ENCODE results near the gene SND1.

Gene SND1

DNA sequence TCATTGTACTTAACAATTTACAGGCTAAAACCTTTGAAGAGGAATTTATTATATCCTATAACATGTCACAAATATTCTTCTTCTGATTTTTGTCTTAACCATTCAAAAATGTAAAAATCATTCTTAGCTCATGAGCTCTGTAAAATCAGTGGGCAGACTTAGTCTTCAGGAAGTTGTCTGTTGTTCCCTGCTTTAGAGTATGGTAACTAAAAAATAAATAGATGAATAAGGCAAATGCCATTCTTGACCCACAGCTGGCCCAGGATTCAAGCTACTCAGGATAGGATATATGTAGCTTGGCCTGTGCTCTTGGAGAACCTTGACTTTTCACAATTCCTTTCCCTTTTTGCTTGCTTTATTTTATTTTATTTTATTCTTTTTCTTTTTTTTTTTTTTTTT, 327.7 kb downstream of the SND1 start:
- no peak for DNase-seq

DNA sequence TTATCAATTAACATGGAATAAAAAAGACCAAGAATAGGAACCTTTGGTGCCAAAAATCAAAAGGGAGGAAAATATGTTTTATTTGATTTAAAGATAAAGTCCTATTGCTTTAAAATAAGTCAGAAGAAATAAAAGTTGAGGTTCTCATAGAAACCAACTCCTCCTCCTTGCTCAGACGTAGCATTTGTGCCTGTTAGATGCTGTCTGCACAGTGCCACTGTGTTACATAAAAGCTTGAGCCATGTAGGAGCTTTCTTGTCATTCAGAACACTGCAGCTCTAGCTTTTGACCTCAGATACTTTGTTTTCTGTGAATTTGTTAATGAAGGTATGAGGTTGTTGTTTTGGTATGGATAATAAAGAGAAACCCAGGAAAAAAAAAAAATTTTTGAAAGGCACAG, 328.9 kb downstream of the SND1 start:
- no peak for DNase-seq

DNA sequence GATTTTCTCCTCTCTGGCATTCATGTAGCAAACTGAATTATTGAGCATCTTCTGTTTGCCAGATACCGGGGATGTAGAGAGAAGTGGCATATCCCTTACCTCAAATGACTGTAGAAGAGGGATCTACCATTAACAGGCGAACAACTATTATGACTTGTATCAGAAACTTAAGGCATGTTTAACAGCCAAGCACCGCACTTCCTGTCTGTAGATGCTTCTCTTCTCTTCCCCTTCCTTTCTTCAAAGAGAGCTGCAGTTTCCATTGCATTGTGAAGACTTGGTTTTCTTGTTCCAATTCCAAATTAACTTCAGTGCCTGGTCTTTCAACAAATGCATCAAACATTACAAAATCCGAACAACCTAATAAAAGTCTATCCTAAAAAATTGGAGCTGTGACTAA, 330.0 kb downstream of the SND1 start:
- DNase-seq, result no peak

DNA sequence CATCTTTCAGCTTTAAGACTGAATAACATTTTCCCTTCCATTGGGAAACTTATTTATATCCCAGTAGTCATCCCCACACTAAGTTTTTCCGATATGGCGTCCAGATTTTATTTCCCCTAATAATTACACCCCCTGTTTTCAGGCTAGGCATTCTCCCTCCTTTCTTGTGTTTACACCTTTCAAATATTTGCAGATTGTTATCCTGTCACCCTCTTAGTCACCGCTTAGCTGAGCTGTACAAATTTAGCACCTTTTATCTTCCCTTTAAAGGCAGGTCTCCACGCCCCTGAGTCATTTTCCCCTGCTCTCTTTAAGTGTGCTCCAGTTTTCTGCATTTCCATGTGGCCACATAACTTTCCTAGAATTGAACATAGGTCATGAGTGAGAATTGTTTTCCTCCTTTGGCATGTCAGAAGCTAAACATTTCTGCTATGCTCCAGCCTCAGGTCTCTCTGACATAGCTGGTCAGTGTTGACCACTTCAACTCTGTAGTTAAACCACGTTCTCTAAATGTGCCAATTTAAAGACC, 331.9 kb downstream of the SND1 start:
- no peak for DNase-seq

DNA sequence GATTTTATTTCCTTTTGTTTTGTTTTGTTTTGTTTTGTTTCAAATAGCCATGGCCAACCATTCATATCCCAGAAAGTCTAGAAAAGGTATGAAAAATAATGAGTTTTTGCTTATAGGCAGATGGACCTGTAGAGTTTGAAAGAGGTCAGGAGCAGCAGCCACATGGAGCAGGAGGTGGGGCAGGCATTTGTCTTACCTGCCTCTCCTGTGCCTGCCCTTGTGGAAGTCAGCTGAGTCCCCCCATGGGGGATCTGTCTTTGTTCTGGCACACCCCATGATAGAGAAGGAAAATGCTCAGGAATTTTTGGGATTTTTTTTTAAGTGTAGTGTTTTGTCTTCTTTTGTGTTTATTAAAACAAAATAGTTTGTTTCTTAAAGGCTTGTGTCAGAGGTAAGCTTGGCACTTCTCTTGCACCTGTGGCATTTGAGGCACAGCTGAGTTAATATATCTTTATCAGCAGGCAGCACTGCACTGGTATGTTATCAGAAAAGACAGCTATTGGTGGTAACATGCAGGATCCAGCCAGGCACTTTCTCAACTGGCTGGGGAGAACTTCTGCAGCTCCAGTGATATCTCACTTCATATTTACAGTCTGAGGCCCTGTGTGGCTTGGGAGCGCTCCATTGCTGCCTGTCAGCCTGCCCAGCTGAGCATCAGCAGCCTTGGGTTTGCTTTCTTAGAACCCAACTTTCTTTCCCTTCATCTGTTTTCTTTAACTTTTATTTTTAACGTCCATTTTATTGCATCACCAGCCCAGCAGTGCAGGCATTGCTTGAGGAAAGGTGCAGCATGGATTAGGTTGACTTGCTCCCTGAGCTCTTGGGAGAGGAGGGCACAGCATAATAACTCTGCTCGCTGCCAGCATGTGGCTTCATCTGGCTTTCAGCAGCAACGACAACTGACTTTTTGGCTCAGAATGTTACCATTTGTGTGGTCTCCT, 334.9 kb downstream of the SND1 start:
- DNase-seq, result no peak

GRCh38 chr7:127988751-127989150, 336.8 kb downstream of the SND1 start:
- no peak for DNase-seq

GRCh38 chr7:127993317-127993716, 341.3 kb downstream of the SND1 start:
- DNase-seq, result no peak

DNA sequence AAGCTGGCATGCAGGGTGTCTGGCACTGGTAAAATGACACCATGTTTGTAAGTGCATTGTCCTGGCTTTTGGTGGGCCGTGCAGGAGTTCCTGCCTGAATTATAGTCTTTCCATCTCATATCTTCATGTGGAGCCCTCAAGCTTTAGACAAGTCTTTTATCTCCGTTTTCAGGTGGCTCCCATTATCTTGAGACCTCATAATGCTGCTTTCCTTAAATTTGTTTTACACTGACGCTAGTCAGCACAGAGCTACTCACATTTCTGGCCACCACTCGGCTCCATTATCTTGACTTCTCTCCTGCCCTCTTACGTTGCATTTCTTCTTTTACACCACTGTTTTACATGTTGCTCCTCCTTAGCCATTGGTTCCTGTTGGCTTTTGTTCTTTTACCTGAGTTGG, 342.0 kb downstream of the SND1 start:
- no peak for DNase-seq

GRCh38 chr7:127995156-127995880, 343.3 kb downstream of the SND1 start:
- no peak for DNase-seq

GRCh38 chr7:127995881-127996215, 343.9 kb downstream of the SND1 start:
- no peak for DNase-seq

- no peak for DNase-seq
These were observed 344.5 kb downstream of the SND1 start for GRCh38 chr7:127996253-127997071.

GRCh38 chr7:127997226-127997922, 345.4 kb downstream of the SND1 start:
- DNase-seq, result no peak

DNA sequence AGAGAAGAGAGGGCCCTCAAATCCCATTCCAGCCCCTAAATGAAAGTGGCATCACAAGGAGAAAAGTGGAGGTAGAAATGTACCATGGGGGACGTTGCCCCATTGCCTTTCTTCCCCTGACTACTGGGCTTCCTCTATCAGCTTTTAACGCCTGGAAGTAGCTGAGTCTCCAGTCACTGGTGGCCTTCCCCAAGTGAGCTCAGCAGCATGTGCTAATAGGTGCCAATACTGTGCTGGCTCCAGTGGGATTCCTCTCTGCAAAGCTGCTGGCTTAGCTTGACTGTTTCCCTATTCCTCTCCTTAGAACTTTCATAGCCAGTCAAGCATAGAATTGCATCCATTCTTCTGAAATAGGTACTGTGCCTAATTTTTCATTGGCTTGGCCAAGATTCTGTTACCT, 346.7 kb downstream of the SND1 start:
- no peak for DNase-seq

- no peak for DNase-seq
These were observed 348.1 kb downstream of the SND1 start for GRCh38 chr7:128000048-128000447.

DNA sequence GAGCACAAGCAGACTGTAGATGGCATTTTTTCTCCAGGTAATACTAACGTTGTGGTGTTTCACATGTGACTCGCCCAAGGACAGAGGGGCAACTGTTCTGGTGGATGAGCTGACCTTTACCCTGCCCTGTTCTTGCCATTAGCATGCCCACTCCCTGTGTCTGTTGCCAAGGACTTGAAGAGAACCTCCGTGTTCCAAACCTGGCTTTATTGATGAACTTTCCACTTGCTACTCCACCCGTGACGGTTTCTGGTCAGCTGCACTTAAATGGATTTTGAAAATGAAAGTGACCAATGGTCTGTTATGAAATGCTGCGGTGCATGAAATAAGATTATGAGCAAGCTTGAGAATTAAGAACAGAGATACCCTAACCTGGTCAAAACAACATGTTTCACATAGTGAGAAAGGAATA, 348.9 kb downstream of the SND1 start:
- no peak for DNase-seq

GRCh38 chr7:128003167-128003566, 351.2 kb downstream of the SND1 start:
- no peak for DNase-seq

- no peak for DNase-seq
These were observed 351.8 kb downstream of the SND1 start for GRCh38 chr7:128003787-128004186.

DNA sequence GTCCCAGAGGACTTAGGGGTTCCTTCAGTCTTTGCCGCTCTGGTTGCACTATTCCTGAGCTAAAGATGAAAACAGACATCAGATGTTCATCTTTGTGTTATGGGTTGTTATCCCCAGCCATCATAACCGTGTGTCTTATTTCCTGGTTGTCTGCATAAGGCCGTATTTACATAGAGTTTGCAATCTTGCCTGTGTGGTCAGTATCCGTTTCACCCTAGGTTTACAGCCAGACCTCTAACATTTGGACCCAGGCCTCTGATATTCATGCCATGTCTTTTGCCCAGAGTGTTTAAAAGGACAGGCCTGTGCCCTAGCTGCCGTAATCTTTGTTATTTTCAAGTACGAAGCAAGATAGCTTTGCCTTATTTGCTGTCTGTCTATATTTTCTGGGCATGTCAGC, 352.6 kb downstream of the SND1 start:
- no peak for DNase-seq

DNA sequence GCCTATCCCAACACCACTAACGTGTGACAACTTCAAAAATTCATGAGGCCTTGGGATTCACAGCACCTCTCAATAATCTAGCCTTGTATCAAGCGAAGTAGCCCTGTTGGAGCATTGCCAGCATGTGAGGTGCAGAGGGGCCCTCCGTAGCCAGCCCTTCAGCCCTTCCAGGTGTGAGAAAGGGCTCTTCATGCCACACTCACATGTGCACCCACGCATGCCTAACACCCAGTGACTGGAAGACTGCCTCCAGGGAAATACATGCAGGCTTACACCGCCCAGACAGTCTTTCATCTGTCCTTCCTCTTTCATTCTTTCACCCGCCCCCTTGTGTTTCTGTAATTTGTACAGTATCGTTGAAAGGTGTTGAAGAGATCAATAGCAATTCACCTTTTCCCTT, 353.1 kb downstream of the SND1 start:
- no peak for DNase-seq

- DNase-seq, result no peak
These were observed 353.8 kb downstream of the SND1 start for GRCh38 chr7:128005759-128006159.

- DNase-seq, result no peak
These were observed 354.7 kb downstream of the SND1 start for GRCh38 chr7:128006550-128007302.

- DNase-seq, result no peak
These were observed 355.3 kb downstream of the SND1 start for GRCh38 chr7:128007303-128007680.
